Activated naive CD8-positive, alpha-beta T cell treated with anti-CD3 and anti-CD28 coated beads, Interleukin-2, amount 10 ng/mL, durations not matched to agents 7 days and 5 days (primary cell): Measurements from ENCODE around the gene HSPB9. TPM values are rescaled to one million over a fixed set of nuclear protein-coding genes. Genes with fewer than 3 reads are reported as not detected.
A peak's percentile ranks its signal among the peaks of the same experiment; 100 is the strongest.
"Not testable (repeated sequence)": the region's sequence is repeated elsewhere in the genome, so short reads cannot be mapped to it uniquely, and the experiment has no call there.

ENCODE experiments used
- ATAC-seq: fragments of 150-1000 bp; cut with Tn5 transposase; one replicate; pipeline ENCODE4 v1.10.0; 2021; ENCODE audit warnings: low read depth, moderate library complexity
- POLR2A ChIA-PET: fragments of 350-600 bp; sonication (Branson Sonifier 250); formaldehyde crosslinking; loops from one replicate; lab custom pipeline; 2021; ENCODE audit warnings: antibody characterized with exemption; lab: Charles Lee
- DNase-seq: peaks from one replicate; pipeline ENCODE4 v3.0.0; 2021
- H3K27ac Mint-ChIP-seq: one replicate; pipeline ENCODE4 v1.8.0; 2022; ENCODE audit warnings: mild to moderate bottlenecking, mixed read lengths
- H3K27me3 Mint-ChIP-seq: one replicate; pipeline ENCODE4 v1.8.0; 2022; ENCODE audit warnings: mild to moderate bottlenecking, moderate library complexity, mixed read lengths
- H3K36me3 Mint-ChIP-seq: one replicate; pipeline ENCODE4 v1.8.0; 2021; ENCODE audit warnings: mild to moderate bottlenecking, mixed read lengths
- H3K4me1 Mint-ChIP-seq: one replicate; pipeline ENCODE4 v1.8.0; 2021; ENCODE audit warnings: mixed read lengths
- H3K4me3 Mint-ChIP-seq: one replicate; pipeline ENCODE4 v1.8.0; 2022; ENCODE audit warnings: mild to moderate bottlenecking, moderate library complexity, mixed read lengths
- H3K9me3 Mint-ChIP-seq: one replicate; pipeline ENCODE4 v1.8.0; 2021; ENCODE audit warnings: mixed read lengths
- total RNA-seq, 2 experiments: library from RNA; stranded (reverse); gene quantifications; one replicate each; pipeline ENCODE4 v1.2.3, GENCODE V29; 2021

HSPB9 gene
- total RNA-seq, 2 experiments from 2014 or later = 0.31 to 0.36 TPM

DNA sequence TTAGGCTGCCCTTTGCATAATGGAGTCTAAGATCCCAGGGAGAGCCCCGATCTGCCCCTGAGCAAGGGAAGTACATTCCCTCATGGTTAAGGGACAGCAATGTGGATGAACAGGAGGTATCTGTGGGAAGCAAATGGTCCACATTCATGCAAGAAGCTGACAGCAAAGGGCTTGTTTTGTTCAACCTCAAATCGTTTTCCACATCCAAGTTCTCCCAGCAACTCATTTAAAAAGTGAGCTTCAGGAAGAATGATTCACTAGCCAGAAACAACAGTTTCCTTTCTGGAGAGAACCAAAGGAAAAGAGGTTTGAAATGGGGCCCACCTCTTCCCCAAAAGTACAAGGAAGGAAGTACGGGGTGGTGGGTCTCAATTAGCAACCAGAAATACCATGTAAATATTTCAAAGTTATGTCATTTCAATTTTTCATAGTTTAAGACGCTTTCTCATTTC lies 9.4 kb downstream of the HSPB9 start:
- Mint-ChIP-seq H3K4me1 (peaks cover 42% of the 10 kb centered on the region), H3K27ac (no peak overlapping the region), H3K4me3 (no peak overlapping the region), H3K27me3 (no peaks in the 10 kb centered on the region), H3K36me3 (peaks cover 30% of the 10 kb centered on the region), H3K9me3 (no peaks in the 10 kb centered on the region)
- POLR2A ChIA-PET = interaction anchor here (2.5 to 4.0 kb wide), 2 partner anchors 11 to 19 kb away, joined by 8 to 14 read pairs; partner anchors contain the start of genes DHX58 and KAT2A
- ATAC-seq (no peak), DNase-seq (no peak)

DNA sequence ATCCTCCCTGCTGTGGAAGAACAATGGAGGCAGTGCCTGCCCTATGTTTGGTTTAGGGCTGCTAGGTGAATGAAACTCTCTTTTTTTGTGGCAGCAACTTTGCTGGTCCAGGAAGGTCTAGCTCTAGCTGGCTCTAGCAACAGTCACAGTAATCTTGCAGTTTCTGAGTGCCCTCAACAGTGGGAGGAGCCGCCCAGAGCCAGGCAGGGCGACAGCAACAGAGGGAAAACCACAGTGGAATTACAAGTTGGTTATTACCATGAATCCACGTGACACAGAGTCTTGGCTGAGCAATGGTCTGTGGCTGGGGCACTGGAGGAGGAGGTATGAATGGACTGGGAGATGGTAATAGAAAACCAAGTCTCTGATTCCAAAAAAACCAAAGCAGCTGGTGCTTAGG lies 10.3 kb downstream of the HSPB9 start:
- H3K4me1 Mint-ChIP-seq = peaks cover 42% of the 10 kb centered on the region
- H3K27me3 Mint-ChIP-seq = no peaks in the 10 kb centered on the region
- H3K36me3 Mint-ChIP-seq = peaks cover 29% of the 10 kb centered on the region
- no peak overlapping the region for H3K4me3 Mint-ChIP-seq
- peak; percentile 59 for ATAC-seq
- peak overlapping the region; percentile 60 for H3K27ac Mint-ChIP-seq
- POLR2A ChIA-PET = interaction anchor here (1.3 to 4.0 kb wide), 3 partner anchors 12 to 21 kb away, joined by 4 to 14 read pairs (median 8); partner anchors contain the start of genes DHX58 and KAT2A
- H3K9me3 Mint-ChIP-seq = no peaks in the 10 kb centered on the region
- no peak for DNase-seq

DNA sequence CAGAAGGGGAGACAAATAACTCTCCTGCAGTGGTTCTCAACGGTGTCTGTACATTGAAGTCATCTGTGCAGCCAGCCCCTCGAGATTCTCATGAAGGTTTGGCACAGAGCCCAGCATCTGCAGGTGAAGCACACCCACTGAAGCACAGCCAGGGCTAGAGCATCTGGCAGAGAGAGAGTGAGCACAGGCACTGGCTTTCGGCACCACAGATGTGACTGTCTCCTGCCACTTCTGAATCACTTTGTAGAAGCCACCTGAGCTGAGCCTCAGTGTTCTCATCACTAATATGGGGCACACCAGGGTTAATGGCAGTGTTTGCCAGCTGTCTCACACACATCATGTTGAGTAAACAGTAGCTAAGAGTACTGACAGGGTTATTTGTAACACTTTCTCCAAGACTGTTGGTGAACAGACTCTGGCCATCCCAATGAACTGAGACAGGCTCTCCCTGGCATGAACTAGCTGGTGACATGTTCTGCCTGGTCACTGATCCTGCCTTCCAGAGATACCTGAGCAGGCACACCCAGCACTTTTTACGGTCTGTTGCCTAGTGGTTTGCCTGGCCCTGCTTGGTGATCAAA lies 10.9 kb downstream of the HSPB9 start:
- Mint-ChIP-seq H3K27ac (peak overlapping the region; percentile 60), H3K4me3 (no peak overlapping the region), H3K27me3 (no peaks in the 10 kb centered on the region), H3K9me3 (no peaks in the 10 kb centered on the region), H3K4me1 (peaks cover 40% of the 10 kb centered on the region), H3K36me3 (peaks cover 24% of the 10 kb centered on the region)
- DNase-seq (no peak), ATAC-seq (peak; percentile 51)
- POLR2A ChIA-PET = interaction anchor here (1.3 to 4.0 kb wide), 3 partner anchors 13 to 21 kb away, joined by 4 to 14 read pairs (median 8); partner anchors contain the start of genes DHX58 and KAT2A

DNA sequence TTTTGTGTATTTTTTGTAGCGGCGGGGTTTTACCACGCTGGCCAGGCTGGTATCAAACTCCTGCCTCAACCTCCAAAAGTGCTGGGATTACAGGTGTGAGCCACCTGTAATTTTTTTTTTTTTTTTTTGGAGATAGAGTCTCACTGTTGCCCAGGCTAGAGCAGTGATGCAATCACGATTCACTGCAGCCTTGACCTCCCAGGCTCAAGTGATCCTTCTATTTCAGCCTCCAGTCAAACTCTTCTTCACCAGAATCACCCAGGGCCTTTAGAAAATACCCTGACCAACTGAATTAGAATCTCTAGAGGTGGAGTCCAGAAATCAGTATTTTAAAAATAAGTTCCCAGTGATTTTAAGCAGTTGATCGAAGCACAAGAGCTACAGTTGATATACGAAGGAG lies 12.5 kb downstream of the HSPB9 start:
- no peak for DNase-seq
- Mint-ChIP-seq H3K27ac (peak overlapping the region; percentile 61), H3K4me1 (peaks cover 37% of the 10 kb centered on the region), H3K36me3 (peaks cover 22% of the 10 kb centered on the region), H3K9me3 (no peaks in the 10 kb centered on the region), H3K27me3 (no peaks in the 10 kb centered on the region), H3K4me3 (no peak overlapping the region)
- ATAC-seq = no peak
- POLR2A ChIA-PET = interaction anchor here (4.0 kb wide), 1 partner anchor 14 kb away, joined by 14 read pairs; the partner anchor contains the start of gene KAT2A

DNA sequence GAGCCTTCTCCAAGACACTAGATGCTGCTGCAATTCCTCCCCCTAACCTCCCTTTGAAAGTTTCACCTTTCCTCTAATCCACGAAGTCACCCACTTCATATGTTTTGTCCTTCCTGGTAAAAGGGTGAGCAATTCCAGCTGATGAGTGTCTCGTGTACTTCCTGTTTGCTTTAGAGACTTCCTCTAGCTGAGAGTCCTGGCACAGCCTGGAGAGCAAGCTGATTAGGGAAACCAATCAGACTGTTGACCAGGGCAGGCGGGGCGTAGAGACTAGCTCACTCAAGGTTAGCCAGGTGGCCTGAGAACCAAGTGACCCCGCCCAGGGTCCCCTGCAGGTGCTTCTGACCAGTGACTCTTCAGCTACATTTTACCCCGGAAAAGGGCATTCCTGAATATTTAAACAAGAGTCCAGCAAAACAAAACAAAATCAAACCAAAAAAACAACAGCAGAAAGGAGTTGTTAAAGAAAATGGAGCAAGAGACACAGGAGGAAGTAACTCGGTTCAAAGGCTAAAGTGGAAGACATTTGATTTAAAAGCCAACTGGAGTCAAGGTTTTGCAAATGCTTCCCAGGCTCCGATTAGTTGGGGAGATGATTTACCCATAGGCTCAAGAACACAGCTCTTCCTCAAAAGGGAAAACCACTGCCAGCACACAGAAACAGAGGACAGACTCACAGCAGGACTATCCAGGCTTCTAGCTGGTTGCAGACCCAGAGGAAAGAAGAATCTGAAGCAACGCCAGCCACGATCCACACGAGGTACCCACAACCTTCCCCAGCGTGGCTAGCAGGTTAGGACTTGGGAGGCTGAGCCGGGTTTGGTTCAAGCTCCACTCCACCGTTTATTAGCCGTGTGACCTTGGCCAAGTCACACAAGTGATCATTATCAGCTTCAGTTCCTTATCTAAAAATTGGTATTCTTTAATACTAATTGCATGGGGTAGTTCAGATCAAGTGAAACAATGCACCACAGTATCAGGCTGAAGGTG lies 13.4 kb downstream of the HSPB9 start:
- ATAC-seq (no peak), DNase-seq (no peak)
- peaks cover 21% of the 10 kb centered on the region for H3K36me3 Mint-ChIP-seq
- POLR2A ChIA-PET = interaction anchor here (0.8 to 4.0 kb wide), 3 partner anchors 15 to 45 kb away, joined by 3 to 14 read pairs (median 3); partner anchors contain the start of genes KAT2A and KCNH4
- H3K27me3 Mint-ChIP-seq = no peaks in the 10 kb centered on the region
- peaks cover 39% of the 10 kb centered on the region for H3K4me1 Mint-ChIP-seq
- H3K9me3 Mint-ChIP-seq = no peaks in the 10 kb centered on the region
- H3K4me3 Mint-ChIP-seq = no peak overlapping the region
- peak overlapping the region; percentile 61 for H3K27ac Mint-ChIP-seq

DNA sequence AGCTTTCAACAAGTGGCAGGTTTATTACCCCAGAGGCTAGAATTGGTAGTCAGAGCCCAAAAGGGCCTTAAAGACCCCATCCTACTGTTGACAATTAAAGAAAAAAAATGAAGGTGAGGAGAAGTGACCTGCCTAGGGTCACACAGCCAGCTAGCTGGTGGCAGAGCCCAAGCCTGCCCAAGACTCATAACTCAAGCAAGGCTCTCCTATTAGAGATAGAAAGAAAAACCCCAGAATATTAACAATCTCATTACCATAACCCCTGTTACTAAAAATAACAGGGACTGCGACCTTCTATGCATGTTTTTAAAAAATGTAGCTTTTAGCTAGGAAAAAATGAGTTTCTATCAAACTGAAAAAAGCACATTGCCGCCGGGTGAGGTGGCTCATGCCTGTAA lies 14.0 kb downstream of the HSPB9 start:
- Mint-ChIP-seq H3K4me1 (peaks cover 35% of the 10 kb centered on the region), H3K4me3 (no peak overlapping the region), H3K27ac (no peak overlapping the region), H3K9me3 (no peaks in the 10 kb centered on the region), H3K36me3 (peaks cover 23% of the 10 kb centered on the region), H3K27me3 (no peaks in the 10 kb centered on the region)
- ATAC-seq (no peak), DNase-seq (no peak)
- POLR2A ChIA-PET = interaction anchor here (0.8 to 1.2 kb wide), 2 partner anchors 17 to 44 kb away, joined by 3 read pairs; partner anchors contain the start of gene KCNH4

DNA sequence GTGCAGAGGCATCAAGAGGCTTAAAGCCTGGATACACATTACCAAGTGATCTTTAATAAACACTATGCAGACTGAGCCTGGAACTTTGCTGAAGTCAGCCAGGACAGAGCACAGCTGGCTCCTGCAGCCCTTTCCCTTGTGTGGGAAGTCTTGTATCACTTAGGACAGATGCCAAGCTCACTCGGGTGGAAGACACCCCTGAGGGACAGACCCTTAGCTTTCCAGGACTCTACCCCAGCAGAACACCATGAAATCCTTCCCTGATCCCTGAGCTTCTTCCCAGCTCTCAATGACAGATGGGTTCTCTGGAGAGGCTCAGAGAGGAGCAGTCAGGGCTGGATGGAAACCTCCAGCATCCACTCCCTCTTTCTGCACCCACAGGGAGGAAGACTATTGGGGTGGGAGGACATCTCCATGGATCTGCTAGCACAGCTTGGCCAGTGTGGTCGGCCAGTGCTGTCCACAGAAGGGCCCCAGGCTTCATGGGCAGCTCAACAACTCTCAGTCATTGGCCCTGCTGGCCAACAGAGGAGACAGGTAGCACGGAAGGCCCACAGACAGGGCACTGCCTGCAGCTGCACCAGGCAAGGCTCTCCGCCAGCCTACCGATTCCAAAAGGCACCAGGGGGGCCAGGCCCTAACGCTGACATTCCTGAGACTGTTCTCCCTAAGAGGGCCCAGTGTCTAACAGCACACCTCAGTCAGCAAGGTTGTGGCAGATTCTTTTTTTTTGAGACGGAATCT lies 16.3 kb downstream of the HSPB9 start:
- POLR2A ChIA-PET = interaction anchor here (0.5 kb wide), 1 partner anchor 21 kb away, joined by 6 read pairs; no protein-coding TSS in a partner anchor
- H3K36me3 Mint-ChIP-seq = peaks cover 23% of the 10 kb centered on the region
- no peak for ATAC-seq
- no peak overlapping the region for H3K4me3 Mint-ChIP-seq
- H3K9me3 Mint-ChIP-seq = no peaks in the 10 kb centered on the region
- DNase-seq = no peak
- H3K27ac Mint-ChIP-seq = no peak overlapping the region
- H3K4me1 Mint-ChIP-seq = peaks cover 18% of the 10 kb centered on the region
- H3K27me3 Mint-ChIP-seq = no peaks in the 10 kb centered on the region

DNA sequence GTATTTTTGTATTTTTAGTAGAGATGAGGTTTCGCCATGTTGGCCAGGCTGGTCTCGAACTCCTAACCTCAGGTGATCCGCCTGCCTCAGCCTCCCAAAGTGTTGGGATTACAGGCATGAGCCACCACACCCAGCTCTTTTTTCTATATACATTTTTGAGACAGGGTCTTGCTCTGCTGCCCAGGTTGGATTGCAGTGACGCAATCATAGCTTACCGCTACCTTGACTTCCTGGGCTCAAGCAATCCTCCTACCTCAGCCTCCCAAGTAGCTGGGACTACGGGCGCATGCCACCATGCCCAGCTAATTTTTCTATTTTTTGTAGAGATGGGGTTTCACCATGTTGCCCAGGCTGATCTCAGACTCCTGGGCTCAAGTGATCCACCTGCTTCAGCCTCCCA lies 18.1 kb downstream of the HSPB9 start:
- not testable (repeated sequence) for H3K4me3 Mint-ChIP-seq, H3K27me3 Mint-ChIP-seq, ATAC-seq, DNase-seq, H3K9me3 Mint-ChIP-seq, H3K27ac Mint-ChIP-seq
- peaks cover 13% of the 10 kb centered on the region for H3K4me1 Mint-ChIP-seq
- POLR2A ChIA-PET = interaction anchor here (1.1 kb wide), 1 partner anchor 13 kb away, joined by 3 read pairs; no protein-coding TSS in a partner anchor
- H3K36me3 Mint-ChIP-seq = peaks cover 18% of the 10 kb centered on the region

DNA sequence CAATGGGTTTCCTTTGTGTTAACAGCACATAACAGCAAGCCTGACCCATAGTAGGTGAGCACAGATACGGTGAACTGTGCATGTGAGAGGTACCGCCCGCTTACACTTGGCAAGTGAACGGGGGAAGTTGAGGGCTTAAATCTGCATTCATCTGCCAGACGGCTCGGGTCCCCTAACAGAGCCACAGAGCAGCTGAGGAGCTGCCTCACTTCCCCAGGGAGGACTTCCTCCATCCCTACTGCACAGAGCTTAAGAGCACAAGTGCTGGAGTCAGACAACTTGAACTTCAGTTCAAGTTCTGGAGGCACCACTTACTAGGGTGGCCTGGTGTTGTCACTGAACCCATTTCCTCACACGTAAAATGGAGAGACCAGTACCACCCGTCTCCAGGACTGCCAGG lies 18.8 kb downstream of the HSPB9 start:
- Mint-ChIP-seq H3K27me3 (no peaks in the 10 kb centered on the region), H3K27ac (no peak overlapping the region), H3K4me1 (peaks cover 6% of the 10 kb centered on the region), H3K4me3 (no peak overlapping the region), H3K36me3 (peaks cover 15% of the 10 kb centered on the region), H3K9me3 (no peaks in the 10 kb centered on the region)
- POLR2A ChIA-PET = no interaction called here
- DNase-seq (no peak), ATAC-seq (no peak)

DNA sequence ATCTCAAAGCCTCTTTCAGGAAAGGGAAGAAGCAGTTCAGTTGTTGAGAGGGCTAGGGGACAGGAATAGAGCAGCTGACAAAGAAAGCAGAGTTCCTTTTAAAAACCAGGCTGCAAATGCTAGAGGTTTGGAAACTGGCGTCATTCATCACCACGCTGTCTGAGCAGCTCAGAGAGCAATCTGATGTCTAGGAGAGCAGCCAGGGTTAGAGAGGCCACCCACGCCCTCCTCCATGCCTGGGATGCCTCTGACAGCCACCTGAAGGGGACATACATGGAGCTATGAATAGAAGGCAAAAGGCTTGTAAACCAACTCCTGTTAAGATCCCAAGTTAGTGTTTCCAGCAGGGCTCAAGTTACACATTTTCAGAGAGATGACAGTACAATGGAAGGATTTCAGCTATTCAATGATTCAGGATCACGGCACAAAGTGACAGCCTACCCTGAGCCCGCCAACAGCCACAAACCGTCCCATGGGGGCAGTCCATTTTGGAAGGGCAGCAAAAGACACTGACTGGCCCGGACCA lies 19.8 kb downstream of the HSPB9 start:
- ATAC-seq (no peak), DNase-seq (no peak)
- H3K4me1 Mint-ChIP-seq = peaks cover 5% of the 10 kb centered on the region
- H3K27ac Mint-ChIP-seq = no peak overlapping the region
- H3K36me3 Mint-ChIP-seq = peaks cover 12% of the 10 kb centered on the region
- no peaks in the 10 kb centered on the region for H3K9me3 Mint-ChIP-seq
- H3K27me3 Mint-ChIP-seq = no peaks in the 10 kb centered on the region
- POLR2A ChIA-PET = interaction anchor here (0.6 kb wide), 1 partner anchor 152 kb away, joined by 3 read pairs; no protein-coding TSS in a partner anchor
- no peak overlapping the region for H3K4me3 Mint-ChIP-seq

DNA sequence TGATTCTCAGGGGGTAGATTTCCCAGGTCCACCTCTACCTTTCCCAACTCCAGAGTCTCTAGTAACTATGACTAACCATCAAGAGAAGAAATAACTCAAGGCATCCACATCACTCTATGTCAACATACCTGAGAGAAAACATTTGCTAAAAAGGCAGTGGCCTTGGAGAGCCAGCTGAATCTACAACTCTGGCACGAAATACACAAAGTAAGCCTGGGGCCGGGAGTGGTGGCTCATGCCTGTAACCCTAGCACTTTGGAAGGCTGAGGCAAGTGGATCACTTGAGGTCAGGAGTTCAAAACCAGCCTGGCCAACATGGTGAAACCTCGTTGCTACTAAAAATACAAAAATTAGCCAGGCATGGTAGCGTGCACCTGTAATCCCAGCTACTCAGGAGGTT lies 20.5 kb downstream of the HSPB9 start:
- ATAC-seq, POLR2A ChIA-PET, DNase-seq, H3K4me3 Mint-ChIP-seq, H3K9me3 Mint-ChIP-seq, H3K27ac Mint-ChIP-seq, H3K4me1 Mint-ChIP-seq, H3K27me3 Mint-ChIP-seq: not testable (repeated sequence)
- H3K36me3 Mint-ChIP-seq = peaks cover 14% of the 10 kb centered on the region

DNA sequence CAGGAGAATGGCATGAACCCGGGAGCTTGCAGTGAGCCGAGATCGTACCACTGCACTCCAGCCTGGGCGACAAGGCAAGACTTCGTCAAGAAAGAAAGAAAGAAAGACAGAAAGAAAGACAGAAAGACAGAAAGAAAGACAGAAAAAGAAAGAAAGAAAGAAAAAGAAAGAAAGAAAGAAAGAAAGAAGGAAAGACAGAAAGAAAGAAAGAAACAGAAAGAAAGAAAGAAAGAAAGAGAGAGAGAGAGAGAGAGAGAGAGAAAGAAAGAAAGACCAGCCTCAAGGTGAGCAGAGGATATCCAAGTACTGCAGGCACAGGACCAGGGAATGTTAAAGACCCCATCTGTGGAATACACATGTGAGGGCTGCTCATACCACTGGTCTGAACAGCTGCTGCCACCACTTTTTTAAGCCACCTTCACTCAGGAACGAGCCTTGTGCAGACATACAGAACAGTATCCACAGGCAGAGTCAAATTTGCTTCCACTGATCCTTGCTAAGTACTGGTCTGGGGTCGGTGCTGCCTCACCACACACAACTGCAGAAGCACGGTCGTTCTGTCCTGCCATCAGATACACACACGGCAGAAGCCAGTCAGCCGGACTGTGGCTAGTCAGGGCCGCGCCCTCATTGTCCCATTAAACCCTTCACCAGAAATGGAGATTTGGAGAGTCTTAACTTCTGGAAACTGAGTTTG lies 24.5 kb downstream of the HSPB9 start:
- Mint-ChIP-seq H3K27ac (no peak overlapping the region), H3K27me3 (no peaks in the 10 kb centered on the region), H3K9me3 (no peaks in the 10 kb centered on the region), H3K36me3 (peaks cover 8% of the 10 kb centered on the region), H3K4me1 (peaks cover 13% of the 10 kb centered on the region), H3K4me3 (no peak overlapping the region)
- POLR2A ChIA-PET = no interaction called here
- ATAC-seq = no peak
- no peak for DNase-seq
